Mesothelial cell of epicardium (in vitro differentiated cells): ENCODE data around the gene SPATA13. TPM values are rescaled to one million over a fixed set of nuclear protein-coding genes. Genes with fewer than 3 reads are reported as not detected.

Experiments used
- DNase-seq, 2 experiments: peaks; one replicate each; pipeline ENCODE4 v3.0.0; 2021; ENCODE audit warnings: low spot score in 2 of 2; ENCODE audit not compliant: unreplicated experiment in 2 of 2
- H3K27ac Mint-ChIP-seq: 2 replicates; pipeline ENCODE4 v1.8.0; 2021; ENCODE audit warnings: mixed read lengths
- H3K27me3 Mint-ChIP-seq: 2 replicates; pipeline ENCODE4 v1.8.0; 2021; ENCODE audit warnings: low read depth, mixed read lengths
- H3K36me3 Mint-ChIP-seq: 2 replicates; pipeline ENCODE4 v1.8.0; 2021; ENCODE audit warnings: mixed read lengths
- H3K4me1 Mint-ChIP-seq: 2 replicates; pipeline ENCODE4 v1.8.0; 2021; ENCODE audit warnings: mixed read lengths
- H3K4me3 Mint-ChIP-seq: 2 replicates; pipeline ENCODE4 v1.8.0; 2021; ENCODE audit warnings: mild to moderate bottlenecking, moderate library complexity, mixed read lengths
- H3K9me3 Mint-ChIP-seq: 2 replicates; pipeline ENCODE4 v1.8.0; 2021; ENCODE audit warnings: mixed read lengths
- total RNA-seq: library from RNA; stranded (reverse); gene quantifications from 3 replicates; pipeline ENCODE4 v1.2.1, GENCODE V29; 2021
- TF ChIP-seq, protein P1 (sequence below): fragments of 200-600 bp; sonication (generic); IDR thresholded peaks from one replicate; pipeline ENCODE4 v1.5.0; 2021; ENCODE audit warnings: antibody characterized with exemption; ENCODE audit not compliant: unreplicated experiment

Gene SPATA13
- total RNA-seq, 1 donor from 2014 or later, result 3.8 TPM

DNA sequence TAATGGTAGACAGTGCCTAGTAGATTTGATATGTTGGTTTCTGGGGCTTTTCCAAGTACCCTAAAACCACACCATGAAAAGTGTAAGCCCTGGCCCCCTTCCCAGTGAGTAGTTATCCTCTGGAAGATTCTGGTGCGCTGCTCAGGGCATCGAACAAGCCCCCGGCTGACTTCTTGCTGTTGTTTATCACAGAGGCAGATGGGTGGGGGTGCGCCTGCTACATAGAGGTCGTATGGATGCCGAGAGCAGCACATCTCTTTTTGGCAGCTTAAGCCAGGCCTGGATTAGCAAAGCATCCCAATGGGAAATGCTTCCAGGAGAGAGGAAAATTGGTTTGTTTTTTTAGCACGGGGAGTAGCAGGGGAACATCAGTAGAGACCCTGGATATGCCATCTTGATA lies 26.3 kb upstream of the SPATA13 start:
- TF ChIP-seq, protein P1, sequence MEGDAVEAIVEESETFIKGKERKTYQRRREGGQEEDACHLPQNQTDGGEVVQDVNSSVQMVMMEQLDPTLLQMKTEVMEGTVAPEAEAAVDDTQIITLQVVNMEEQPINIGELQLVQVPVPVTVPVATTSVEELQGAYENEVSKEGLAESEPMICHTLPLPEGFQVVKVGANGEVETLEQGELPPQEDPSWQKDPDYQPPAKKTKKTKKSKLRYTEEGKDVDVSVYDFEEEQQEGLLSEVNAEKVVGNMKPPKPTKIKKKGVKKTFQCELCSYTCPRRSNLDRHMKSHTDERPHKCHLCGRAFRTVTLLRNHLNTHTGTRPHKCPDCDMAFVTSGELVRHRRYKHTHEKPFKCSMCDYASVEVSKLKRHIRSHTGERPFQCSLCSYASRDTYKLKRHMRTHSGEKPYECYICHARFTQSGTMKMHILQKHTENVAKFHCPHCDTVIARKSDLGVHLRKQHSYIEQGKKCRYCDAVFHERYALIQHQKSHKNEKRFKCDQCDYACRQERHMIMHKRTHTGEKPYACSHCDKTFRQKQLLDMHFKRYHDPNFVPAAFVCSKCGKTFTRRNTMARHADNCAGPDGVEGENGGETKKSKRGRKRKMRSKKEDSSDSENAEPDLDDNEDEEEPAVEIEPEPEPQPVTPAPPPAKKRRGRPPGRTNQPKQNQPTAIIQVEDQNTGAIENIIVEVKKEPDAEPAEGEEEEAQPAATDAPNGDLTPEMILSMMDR, result no peak
- no peak for DNase-seq
- peaks cover 7% of the 10 kb centered on the region for H3K27me3 Mint-ChIP-seq
- peaks cover 5% of the 10 kb centered on the region for H3K9me3 Mint-ChIP-seq
- no peak overlapping the region for H3K4me3 Mint-ChIP-seq
- peaks cover 12% of the 10 kb centered on the region for H3K4me1 Mint-ChIP-seq
- peaks cover 3% of the 10 kb centered on the region for H3K36me3 Mint-ChIP-seq
- no peak overlapping the region for H3K27ac Mint-ChIP-seq

DNA sequence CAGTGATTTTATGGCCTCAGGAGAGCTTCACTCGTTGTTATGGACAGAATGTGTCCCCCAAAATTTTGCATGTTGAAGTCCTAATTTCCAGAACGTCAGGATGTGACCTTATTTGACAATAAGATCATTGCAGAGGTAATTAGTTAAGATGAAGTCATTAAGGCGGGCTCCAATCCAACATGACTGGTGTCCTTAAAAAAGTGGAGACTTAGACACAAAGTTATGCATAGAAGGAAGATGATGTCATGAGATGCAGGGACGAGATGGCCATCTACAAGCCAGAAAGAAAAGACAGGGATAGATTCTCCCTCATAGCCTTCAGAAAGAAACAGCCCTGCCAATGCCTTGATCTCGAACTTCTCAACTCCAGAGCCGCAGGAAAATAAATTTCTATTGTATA lies 25.8 kb upstream of the SPATA13 start:
- H3K36me3 Mint-ChIP-seq, result peaks cover 3% of the 10 kb centered on the region
- DNase-seq, result no peak
- peaks cover 5% of the 10 kb centered on the region for H3K9me3 Mint-ChIP-seq
- peaks cover 7% of the 10 kb centered on the region for H3K27me3 Mint-ChIP-seq
- TF ChIP-seq, protein P1, result no peak
- H3K27ac Mint-ChIP-seq, result no peak overlapping the region
- H3K4me3 Mint-ChIP-seq, result no peak overlapping the region
- peaks cover 12% of the 10 kb centered on the region for H3K4me1 Mint-ChIP-seq

DNA sequence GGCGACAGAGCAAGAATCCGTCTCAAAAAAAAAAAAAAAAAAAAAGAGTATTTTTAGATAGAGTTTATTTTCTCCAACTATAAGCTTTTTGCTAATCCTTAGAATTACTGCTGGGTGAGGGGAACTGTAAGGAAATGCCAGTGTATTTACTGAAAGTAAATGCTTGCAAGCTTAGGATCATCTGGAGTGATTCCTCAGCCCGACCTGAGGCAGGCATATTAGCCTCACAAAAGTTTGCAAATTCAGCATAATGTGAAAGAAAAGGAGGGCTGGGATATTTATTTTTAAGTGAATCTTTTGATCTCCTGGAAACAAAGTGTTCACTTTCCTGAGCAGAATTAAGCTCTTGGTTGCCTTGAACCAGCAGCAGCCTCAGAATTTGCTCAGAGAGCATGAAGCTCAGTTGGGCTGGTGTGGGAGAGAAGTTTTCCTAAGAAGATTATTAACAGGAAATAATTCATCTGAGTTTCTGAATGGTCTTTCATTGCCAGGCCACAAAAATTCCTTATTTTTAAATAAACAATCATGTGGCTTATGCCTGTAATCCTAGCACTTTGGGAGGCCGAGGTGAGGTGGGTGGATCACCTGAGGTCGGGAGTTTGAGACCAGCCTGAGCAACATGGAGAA lies 24.7 kb upstream of the SPATA13 start:
- peaks cover 3% of the 10 kb centered on the region for H3K4me1 Mint-ChIP-seq
- TF ChIP-seq, protein P1, result no peak
- H3K27me3 Mint-ChIP-seq, result peaks cover 7% of the 10 kb centered on the region
- no peak overlapping the region for H3K27ac Mint-ChIP-seq
- H3K36me3 Mint-ChIP-seq, result peaks cover 3% of the 10 kb centered on the region
- H3K9me3 Mint-ChIP-seq, result peaks cover 5% of the 10 kb centered on the region
- no peak for DNase-seq
- no peak overlapping the region for H3K4me3 Mint-ChIP-seq

DNA sequence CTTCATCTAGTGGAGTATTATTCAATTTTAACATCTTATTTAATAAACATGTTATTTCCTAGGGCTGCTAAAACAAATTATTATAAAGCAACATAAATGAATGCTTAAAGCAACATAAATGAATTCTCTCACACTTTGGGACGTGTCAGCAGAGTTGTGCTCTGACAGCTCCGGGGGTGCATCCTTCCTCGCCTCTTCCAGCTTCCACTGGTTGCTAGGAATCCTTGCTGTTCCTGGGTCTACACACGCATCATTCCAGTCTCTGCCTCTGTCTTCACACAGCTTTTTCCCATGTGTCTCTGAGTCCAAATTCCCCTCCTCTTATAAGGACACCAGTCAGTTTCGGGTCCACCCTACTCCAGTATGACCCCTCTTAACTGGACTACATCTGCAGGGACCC lies 21.6 kb upstream of the SPATA13 start:
- Mint-ChIP-seq H3K4me1 (peaks cover 2% of the 10 kb centered on the region), H3K27ac (no peak overlapping the region), H3K4me3 (no peak overlapping the region), H3K36me3 (no peaks in the 10 kb centered on the region), H3K27me3 (peaks cover 2% of the 10 kb centered on the region), H3K9me3 (no peaks in the 10 kb centered on the region)
- TF ChIP-seq, protein P1, result no peak
- no peak for DNase-seq

DNA sequence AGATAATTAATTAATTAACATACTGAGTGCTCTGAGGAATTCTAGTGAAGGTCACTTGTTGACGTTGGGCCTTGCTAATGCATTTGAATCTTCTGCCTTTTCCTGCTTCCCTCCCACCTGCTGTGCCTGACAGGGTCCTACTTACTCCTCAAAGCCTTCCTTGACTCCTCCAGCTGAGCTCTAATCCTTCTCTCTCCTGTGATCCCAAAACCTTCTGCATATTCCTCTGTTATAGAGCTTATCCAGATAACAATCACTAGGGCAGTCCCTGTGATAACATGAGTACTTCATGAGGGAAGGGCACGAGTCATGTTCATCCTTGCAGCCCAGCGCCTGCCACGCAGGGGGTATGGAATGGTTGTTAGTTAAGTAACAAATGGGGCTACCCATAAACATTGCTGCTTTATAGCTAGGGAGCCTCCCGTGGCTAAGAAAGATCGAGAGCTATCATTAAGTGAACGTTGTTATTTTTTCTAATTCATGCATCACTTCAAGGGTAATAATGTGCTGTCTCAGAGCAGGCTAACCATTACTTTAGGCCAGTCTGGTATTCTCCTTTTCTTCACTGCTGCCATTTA lies 19.1 kb upstream of the SPATA13 start:
- H3K27ac Mint-ChIP-seq, result no peak overlapping the region
- H3K4me1 Mint-ChIP-seq, result peaks cover 7% of the 10 kb centered on the region
- H3K36me3 Mint-ChIP-seq, result no peaks in the 10 kb centered on the region
- H3K4me3 Mint-ChIP-seq, result no peak overlapping the region
- H3K9me3 Mint-ChIP-seq, result no peaks in the 10 kb centered on the region
- DNase-seq, result no peak
- TF ChIP-seq, protein P1, result no peak
- peaks cover 5% of the 10 kb centered on the region for H3K27me3 Mint-ChIP-seq

DNA sequence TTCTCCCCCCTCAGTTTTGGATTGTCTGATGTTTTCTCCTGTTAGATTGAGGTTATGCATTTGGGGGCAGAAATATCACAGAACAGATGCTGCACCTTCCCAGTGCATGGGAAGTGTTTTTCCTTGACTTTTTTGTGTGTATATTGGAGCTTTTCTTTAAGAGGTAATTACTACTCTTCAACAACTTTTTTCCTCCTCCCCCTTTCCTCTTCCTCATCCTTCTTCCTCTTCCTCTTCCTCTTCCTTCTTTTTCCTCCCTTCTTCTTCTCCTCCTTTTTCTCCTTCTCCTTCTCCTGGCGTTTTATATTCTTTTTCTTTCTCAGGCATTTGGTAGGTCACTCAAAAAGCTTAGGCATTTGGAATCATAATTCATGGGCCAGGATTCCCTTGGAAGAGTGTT lies 18.1 kb upstream of the SPATA13 start:
- DNase-seq, result no peak

More for the DNA sequence above, 18.1 kb upstream of the SPATA13 start:
- Mint-ChIP-seq H3K9me3 (no peaks in the 10 kb centered on the region), H3K27ac (no peak overlapping the region), H3K4me1 (peaks cover 15% of the 10 kb centered on the region), H3K36me3 (no peaks in the 10 kb centered on the region), H3K4me3 (no peak overlapping the region), H3K27me3 (peaks cover 5% of the 10 kb centered on the region)
- TF ChIP-seq, protein P1, result no peak
